22Rv1 (cell line): ENCODE measurements around the gene WDR35.

Source experiments
- ZFX ChIP-seq: fragments of 450-650 bp; IDR thresholded peaks from 2 replicates; pipeline ENCODE4 v1.6.1; 2017; ENCODE audit warnings: antibody characterized with exemption, borderline replicate concordance
- TF ChIP-seq, protein P1 (sequence below): fragments of 450-650 bp; IDR thresholded peaks from 2 replicates; pipeline ENCODE4 v1.5.1; 2017; ENCODE audit warnings: mild to moderate bottlenecking

DNA sequence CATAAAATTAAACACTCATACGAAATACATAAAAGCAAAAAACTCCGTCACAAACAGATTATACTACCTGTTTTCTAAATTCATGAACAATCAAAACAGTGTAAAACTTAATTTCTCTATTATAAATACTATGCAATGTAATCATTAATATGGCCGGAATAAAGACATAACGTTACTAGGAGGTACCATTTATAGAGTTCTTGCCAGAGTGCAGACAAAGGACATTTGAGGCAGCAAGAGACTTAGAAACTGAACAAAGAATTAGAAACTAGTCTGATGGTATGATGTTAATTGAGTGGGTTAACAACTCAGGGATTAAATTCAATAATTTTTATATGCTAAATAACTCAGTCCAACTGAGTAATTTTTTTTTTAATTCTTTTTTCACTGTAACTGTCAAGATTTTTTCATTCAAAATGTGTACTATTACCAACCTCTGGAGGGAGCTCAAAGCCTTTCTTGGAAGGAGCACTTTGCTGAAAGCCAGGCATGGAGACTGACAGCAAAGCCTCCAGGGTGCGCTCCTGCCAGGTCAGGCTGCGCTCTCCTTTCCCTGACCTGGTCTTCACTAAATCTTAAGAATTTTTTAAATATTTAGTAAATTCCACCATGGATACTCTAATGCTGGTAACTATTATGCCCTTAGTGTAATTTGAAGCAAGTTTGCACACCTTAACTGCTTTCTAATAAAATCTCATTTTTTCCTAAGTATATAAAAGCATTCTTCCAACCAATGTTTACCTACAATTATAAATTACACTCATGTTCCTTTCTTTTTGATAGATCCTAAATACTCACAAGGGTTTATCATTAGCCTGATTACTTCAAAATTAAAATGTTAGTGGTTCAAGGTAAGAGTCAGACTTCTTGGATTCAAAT lies 34.1 kb downstream of the WDR35 start:
- TF ChIP-seq, protein P1, sequence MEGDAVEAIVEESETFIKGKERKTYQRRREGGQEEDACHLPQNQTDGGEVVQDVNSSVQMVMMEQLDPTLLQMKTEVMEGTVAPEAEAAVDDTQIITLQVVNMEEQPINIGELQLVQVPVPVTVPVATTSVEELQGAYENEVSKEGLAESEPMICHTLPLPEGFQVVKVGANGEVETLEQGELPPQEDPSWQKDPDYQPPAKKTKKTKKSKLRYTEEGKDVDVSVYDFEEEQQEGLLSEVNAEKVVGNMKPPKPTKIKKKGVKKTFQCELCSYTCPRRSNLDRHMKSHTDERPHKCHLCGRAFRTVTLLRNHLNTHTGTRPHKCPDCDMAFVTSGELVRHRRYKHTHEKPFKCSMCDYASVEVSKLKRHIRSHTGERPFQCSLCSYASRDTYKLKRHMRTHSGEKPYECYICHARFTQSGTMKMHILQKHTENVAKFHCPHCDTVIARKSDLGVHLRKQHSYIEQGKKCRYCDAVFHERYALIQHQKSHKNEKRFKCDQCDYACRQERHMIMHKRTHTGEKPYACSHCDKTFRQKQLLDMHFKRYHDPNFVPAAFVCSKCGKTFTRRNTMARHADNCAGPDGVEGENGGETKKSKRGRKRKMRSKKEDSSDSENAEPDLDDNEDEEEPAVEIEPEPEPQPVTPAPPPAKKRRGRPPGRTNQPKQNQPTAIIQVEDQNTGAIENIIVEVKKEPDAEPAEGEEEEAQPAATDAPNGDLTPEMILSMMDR = peak; percentile 94
- no peak for TF ChIP-seq ZFX
